ENCODE results near the gene MYDGF. TPM values are rescaled to one million over a fixed set of nuclear protein-coding genes. Genes with fewer than 3 reads are reported as not detected.

Gene MYDGF
- total and polyA plus RNA-seq, 5 donors: 21.7 to 48.2 (median 36.0) TPM

DNA sequence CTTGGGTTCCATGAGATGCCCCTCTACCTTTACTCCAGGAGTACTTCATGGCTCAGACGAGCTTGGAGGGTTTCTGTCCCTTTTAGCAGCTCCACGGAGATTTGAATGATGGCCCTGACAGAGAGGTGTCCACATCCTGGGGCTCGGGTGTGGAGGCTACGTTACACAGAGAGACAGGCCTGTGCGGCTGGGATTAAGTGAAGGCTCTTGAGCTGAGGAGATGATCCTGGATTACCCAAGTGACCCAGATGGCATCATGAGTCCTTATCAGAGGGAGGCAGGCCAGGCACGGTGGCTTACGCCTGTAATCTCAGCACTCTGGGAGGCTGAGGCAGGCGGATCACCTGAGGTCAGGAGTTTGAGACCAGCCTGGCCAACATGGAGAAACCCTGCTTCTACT lies 41.1 kb upstream of the MYDGF start:
- Histone ChIP-seq H3K27me3 (ENCODE audit: control insufficient read depth, insufficient read depth) (no peaks in the 10 kb centered on the region), H3K9me3 (ENCODE audit: control insufficient read depth, low read length) (no peaks in the 10 kb centered on the region), H3K4me3 (ENCODE audit: low read length) (no peak overlapping the region), H3K4me1 (ENCODE audit: control insufficient read depth, insufficient read depth, low read length) (peaks cover 6% of the 10 kb centered on the region), H3K27ac (ENCODE audit: low read length) (no peak overlapping the region)
- no peak for ATAC-seq
- intact Hi-C loops (cut with DNase I): no loop called here
- WGBS: 93% methylated on average over 8 of the region's 8 CpGs
- peak in 2 of 3 donors; percentile 10 to 35 for DNase-seq

DNA sequence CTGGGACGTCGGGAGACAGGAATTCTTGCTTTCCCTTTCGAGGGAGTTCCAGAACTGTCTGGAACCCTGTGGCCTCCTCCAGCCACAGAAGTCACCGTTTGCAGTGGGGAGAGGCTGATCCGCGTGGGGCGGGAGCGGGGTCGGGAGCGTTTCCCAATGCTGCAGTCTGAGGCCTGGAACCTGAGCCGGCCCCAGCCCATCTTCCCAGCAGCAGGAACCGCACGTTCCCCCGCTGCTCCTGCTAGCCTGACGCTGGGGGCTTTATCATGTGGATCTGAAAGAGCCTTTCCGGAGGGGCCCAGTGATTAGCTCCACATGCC lies 40.1 kb upstream of the MYDGF start:
- Histone ChIP-seq H3K4me1 (ENCODE audit: control insufficient read depth, insufficient read depth, low read length) (peaks cover 6% of the 10 kb centered on the region), H3K27me3 (ENCODE audit: control insufficient read depth, insufficient read depth) (no peaks in the 10 kb centered on the region), H3K9me3 (ENCODE audit: control insufficient read depth, low read length) (no peaks in the 10 kb centered on the region), H3K27ac (ENCODE audit: low read length) (no peak overlapping the region), H3K4me3 (ENCODE audit: low read length) (no peak overlapping the region)
- DNase-seq: peak in 2 of 3 donors; percentile 43 to 44
- 92% methylated on average over 16 of the region's 16 CpGs for WGBS
- intact Hi-C loops (cut with DNase I): no loop called here
- ATAC-seq: no peak

DNA sequence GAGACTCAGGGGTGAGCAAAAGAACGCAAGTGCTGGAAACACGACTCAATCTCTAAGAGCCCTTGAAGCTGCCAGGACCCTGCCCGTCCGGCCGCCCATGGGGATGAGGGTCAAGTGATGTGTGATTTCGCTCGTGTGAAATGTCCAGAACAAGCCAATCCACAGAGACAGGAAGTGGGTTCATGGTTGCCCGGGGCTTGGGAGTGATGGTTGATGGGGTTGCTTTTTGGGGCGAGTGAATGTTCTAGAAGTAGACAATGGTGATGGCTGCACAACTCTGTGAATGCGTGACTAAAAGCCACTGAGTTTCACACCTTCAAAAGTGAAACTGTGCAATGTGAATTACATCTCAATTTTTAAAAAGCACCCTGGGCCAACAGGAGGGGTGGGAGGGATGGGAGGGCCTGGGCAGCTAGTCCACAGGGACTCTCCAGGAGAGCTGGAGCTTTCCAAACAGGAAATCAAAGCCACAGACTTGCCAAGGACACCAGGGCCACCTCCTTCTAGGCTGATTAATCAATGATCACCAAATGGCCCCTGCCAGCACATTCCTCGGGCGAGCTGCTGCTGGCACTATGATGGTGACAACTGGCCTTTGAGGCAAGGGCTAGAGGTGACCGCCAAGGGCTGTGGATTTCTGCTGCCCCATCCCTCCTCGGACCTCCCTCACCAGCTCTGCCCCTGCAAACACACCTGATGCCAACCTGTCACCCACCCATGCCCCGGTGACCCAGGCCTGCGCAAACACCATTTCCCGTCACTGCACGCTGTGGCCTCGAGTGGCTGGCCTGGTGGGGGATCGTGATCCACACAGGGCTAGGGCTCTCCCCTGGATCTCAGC lies 39.5 kb upstream of the MYDGF start:
- DNase-seq (peak in 2 of 3 donors; percentile 47 to 57), ATAC-seq (peak in 1 of 2 donors; percentile 15)
- H3K27ac ChIP-seq (ENCODE audit: low read length): peak overlapping the region; percentile 6
- H3K9me3 ChIP-seq (ENCODE audit: control insufficient read depth, low read length): no peaks in the 10 kb centered on the region
- intact Hi-C loops (cut with DNase I): no loop called here
- peaks cover 6% of the 10 kb centered on the region for H3K4me1 ChIP-seq (ENCODE audit: control insufficient read depth, insufficient read depth, low read length)
- H3K27me3 ChIP-seq (ENCODE audit: control insufficient read depth, insufficient read depth): no peaks in the 10 kb centered on the region
- WGBS: 75% methylated on average over 20 of the region's 20 CpGs
- no peak overlapping the region for H3K4me3 ChIP-seq (ENCODE audit: low read length)

DNA sequence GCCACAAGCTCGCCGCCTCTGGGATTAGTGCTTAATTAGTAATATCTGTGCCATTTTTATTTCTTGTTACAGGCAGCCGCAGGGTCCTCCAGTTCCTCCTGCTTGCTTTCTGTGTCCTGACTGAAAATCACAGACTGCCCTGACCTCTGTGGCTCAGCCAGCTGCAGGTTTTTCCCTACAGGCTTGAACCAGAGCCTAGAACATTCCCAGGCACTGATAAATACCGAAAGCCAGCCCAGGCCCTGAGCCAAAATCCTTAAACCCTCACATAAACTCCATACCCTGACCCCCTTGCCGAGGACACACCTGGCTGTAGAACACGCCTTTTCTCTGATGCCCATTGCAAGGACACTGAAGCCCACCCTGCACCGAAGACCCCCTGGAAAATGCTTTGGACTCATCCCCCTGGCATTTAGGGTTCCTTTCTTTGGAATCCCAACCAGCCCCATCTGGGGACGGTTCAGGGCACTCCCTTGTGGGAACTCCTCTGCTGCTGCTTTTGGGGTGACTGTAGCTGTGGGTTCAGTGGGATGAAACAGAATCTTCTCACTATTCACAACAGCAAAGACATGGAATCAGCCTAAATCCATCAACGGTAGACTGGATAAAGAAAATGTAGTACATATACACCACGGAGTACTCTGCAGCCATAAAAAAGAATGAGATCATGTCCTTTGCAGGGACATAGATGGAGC lies 38.0 kb upstream of the MYDGF start:
- Histone ChIP-seq H3K4me1 (ENCODE audit: control insufficient read depth, insufficient read depth, low read length) (peaks cover 6% of the 10 kb centered on the region), H3K27me3 (ENCODE audit: control insufficient read depth, insufficient read depth) (no peaks in the 10 kb centered on the region), H3K9me3 (ENCODE audit: control insufficient read depth, low read length) (no peaks in the 10 kb centered on the region), H3K4me3 (ENCODE audit: low read length) (no peak overlapping the region), H3K27ac (ENCODE audit: low read length) (peak overlapping the region; percentile 24)
- DNase-seq: peak in 1 of 3 donors; percentile 80
- 78% methylated on average over 10 of the region's 10 CpGs for WGBS
- intact Hi-C loops (cut with DNase I): no loop called here
- peak; percentile 41 to 60 for ATAC-seq

DNA sequence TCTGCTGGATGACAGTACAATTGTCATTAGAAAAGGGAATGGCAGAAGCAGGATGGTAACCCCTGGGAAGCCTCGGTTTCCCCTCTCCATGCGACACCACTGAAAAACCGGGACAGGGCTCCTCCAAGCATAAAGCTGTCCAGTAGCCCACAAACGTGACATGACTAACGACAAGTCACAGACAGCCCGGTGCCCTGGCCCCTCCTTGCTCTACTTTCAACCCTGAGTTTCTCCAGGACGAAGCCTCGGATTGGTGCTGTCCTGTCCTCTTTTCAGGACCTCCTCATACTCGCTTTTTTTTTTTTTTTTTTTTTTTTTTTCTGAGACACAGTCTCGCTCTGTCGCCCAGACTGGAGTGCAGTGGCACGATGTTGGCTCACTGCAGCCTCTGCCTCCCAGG lies 37.2 kb upstream of the MYDGF start:
- H3K4me3 ChIP-seq (ENCODE audit: low read length): no peak overlapping the region
- ATAC-seq: no peak

DNA sequence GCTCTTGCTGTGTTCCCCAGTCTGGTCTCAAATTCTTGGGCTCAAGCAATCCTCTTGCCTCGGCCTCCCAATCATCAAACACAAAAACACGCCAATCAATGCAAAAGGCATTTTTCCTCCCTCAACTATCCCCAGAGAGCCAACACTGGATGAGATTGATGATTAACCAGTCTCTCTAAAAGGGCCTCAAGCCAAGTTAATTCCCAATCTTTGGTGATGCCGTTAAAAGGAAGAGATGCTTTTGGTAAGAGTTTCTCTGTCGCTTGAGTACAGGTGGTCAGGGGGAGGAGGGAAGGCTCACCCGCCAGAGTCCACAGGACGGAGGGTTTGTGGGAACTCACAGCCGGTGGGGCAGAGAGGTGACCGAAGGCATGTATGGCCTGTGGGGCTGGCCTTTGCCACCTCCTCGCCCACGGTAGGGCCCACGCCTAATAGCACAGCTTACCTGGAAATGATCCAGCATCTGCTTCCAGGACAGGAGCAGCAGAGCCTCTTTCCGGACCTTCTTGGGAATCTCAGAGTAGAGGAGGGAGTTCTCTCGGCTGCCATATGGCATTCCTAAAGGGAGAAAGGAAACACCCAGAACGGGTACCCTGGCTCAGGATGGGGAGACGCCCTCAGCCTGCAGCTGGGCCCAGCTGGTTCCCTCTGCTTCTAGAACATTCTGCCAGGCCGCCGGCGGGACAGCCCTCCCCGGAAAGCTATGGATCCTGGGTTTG lies 35.4 kb upstream of the MYDGF start:
- Histone ChIP-seq H3K9me3 (ENCODE audit: control insufficient read depth, low read length) (no peaks in the 10 kb centered on the region), H3K27me3 (ENCODE audit: control insufficient read depth, insufficient read depth) (no peaks in the 10 kb centered on the region), H3K4me3 (ENCODE audit: low read length) (no peak overlapping the region), H3K27ac (ENCODE audit: low read length) (no peak overlapping the region), H3K4me1 (ENCODE audit: control insufficient read depth, insufficient read depth, low read length) (peaks cover 6% of the 10 kb centered on the region)
- DNase-seq: peak; percentile 50 to 80 (median 75)
- ATAC-seq: peak in 1 of 2 donors; percentile 12
- WGBS: 80% methylated on average over 19 of the region's 19 CpGs
- intact Hi-C loops (cut with DNase I): no loop called here

More for the DNA sequence above, 37.2 kb upstream of the MYDGF start:
- intact Hi-C loops (cut with DNase I): no loop called here
- Histone ChIP-seq H3K4me1 (ENCODE audit: control insufficient read depth, insufficient read depth, low read length) (peaks cover 6% of the 10 kb centered on the region), H3K27ac (ENCODE audit: low read length) (no peak overlapping the region), H3K27me3 (ENCODE audit: control insufficient read depth, insufficient read depth) (no peaks in the 10 kb centered on the region), H3K9me3 (ENCODE audit: control insufficient read depth, low read length) (no peaks in the 10 kb centered on the region)
- 81% methylated on average over 12 of the region's 12 CpGs for WGBS
- DNase-seq: no peak

DNA sequence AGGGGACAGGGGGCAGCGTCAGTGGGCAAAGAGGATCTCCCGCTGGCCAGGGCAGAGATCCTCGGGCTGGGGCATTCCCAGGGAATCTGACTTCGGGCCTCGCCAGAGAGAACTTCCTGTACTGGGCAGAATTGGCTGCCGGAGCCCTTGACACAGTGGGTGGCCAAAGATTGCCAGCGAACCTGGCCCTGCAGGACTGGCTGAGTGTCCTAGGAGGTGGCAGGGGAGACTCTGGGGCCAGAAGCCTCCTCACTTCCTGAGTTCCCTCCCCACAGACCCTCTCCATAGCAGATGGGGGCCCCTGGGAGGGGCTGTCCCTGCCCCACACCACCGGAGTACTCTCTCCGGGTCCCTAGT lies 34.2 kb upstream of the MYDGF start:
- no peaks in the 10 kb centered on the region for H3K27me3 ChIP-seq (ENCODE audit: control insufficient read depth, insufficient read depth)
- DNase-seq (no peak), ATAC-seq (peak in 1 of 2 donors; percentile 7)
- no peaks in the 10 kb centered on the region for H3K9me3 ChIP-seq (ENCODE audit: control insufficient read depth, low read length)
- peaks cover 3% of the 10 kb centered on the region for H3K4me1 ChIP-seq (ENCODE audit: control insufficient read depth, insufficient read depth, low read length)
- no peak overlapping the region for H3K4me3 ChIP-seq (ENCODE audit: low read length)
- intact Hi-C loops (cut with DNase I): no loop called here
- WGBS: 94% methylated on average over 9 of the region's 9 CpGs
- no peak overlapping the region for H3K27ac ChIP-seq (ENCODE audit: low read length)

DNA sequence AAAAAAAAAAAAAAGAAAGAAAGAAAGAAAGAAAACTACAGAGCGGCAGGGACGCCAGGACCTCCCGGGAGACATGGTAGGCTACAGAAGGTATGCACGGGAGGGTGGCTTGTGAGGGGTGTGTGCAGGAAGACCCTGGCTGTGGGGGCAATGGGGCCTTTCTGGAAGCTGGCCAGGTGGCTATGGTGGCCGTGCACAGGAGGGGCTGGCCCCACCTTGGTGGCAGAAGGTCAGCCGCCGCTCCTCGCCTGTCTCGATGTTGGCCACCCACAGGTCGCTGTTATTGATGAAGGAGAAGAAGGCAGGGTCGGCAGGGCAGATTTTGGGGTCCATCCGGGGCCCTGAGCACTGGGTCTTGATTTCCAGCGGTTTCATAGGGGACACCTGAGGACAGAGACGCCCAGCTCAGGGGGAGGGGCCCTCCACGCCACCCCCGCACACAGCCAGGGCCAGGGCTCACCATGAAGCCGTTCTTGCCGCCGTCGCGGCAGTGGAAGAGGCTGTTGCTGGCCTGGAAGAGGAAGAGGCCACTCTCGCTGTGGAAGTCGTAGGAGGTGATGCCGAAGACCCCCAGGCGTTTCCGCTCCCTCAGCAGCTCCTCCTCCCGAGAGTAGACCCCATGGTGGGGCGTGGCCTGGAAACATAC lies 33.7 kb upstream of the MYDGF start:
- no peak for ATAC-seq

DNA sequence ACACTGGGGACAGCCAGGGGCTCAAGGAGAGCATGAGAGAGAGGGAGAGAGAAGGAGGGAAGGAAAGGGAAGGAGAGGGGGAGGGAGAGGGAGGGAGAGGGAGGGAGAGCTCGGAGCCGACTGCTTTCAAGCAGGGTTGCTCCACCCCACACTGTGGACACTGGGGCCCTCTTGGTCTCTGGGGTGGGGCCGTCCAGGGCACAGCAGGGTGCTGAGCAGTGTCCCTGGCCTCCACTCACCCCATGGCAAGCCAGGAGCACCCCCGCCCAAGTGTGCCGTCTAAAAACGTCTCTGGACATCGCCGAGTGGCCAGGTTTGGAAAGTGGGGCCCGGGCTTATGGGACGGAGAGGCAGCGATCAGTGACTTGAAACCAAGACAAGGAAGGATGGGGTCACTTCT lies 32.6 kb upstream of the MYDGF start:
- no peak overlapping the region for H3K4me3 ChIP-seq (ENCODE audit: low read length)
- WGBS: 89% methylated on average over 11 of the region's 11 CpGs

More for the DNA sequence above, 33.7 kb upstream of the MYDGF start:
- Histone ChIP-seq H3K27ac (ENCODE audit: low read length) (no peak overlapping the region), H3K4me3 (ENCODE audit: low read length) (no peak overlapping the region), H3K9me3 (ENCODE audit: control insufficient read depth, low read length) (no peaks in the 10 kb centered on the region), H3K27me3 (ENCODE audit: control insufficient read depth, insufficient read depth) (no peaks in the 10 kb centered on the region), H3K4me1 (ENCODE audit: control insufficient read depth, insufficient read depth, low read length) (peaks cover 3% of the 10 kb centered on the region)
- peak in 1 of 3 donors; percentile 43 for DNase-seq
- WGBS: 93% methylated on average over 28 of the region's 28 CpGs
- intact Hi-C loops (cut with DNase I): no loop called here

DNA sequence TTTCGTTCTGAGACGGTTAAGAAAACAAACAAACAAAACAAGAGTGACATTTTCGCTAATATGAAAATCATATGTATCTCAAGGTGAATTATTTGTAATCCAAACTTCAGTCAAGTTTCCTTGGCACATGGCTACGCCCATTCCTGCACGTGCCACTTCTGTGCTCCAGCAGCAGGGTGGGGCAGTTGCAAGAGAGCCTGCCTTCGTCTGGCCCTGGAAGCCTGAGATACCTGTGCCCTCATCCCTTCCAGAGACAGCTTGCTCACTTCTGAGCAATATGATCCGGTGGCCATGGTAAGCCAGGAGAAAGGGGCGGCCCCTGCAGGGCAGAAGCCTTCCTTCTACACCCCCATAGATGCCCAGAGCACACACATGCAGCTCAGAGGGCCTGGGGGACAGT lies 31.4 kb upstream of the MYDGF start:
- Histone ChIP-seq H3K4me1 (ENCODE audit: control insufficient read depth, insufficient read depth, low read length) (no peaks in the 10 kb centered on the region), H3K9me3 (ENCODE audit: control insufficient read depth, low read length) (no peaks in the 10 kb centered on the region), H3K4me3 (ENCODE audit: low read length) (no peak overlapping the region), H3K27ac (ENCODE audit: low read length) (no peak overlapping the region), H3K27me3 (ENCODE audit: control insufficient read depth, insufficient read depth) (no peaks in the 10 kb centered on the region)
- ATAC-seq (no peak), DNase-seq (no peak)
- intact Hi-C loops (cut with DNase I): no loop called here
- 93% methylated on average over 8 of the region's 8 CpGs for WGBS

More for the DNA sequence above, 32.6 kb upstream of the MYDGF start:
- ATAC-seq (no peak), DNase-seq (peak in 1 of 3 donors; percentile 48)
- H3K4me1 ChIP-seq (ENCODE audit: control insufficient read depth, insufficient read depth, low read length): no peaks in the 10 kb centered on the region
- H3K27ac ChIP-seq (ENCODE audit: low read length): no peak overlapping the region
- H3K9me3 ChIP-seq (ENCODE audit: control insufficient read depth, low read length): no peaks in the 10 kb centered on the region
- intact Hi-C loops (cut with DNase I): no loop called here
- no peaks in the 10 kb centered on the region for H3K27me3 ChIP-seq (ENCODE audit: control insufficient read depth, insufficient read depth)

DNA sequence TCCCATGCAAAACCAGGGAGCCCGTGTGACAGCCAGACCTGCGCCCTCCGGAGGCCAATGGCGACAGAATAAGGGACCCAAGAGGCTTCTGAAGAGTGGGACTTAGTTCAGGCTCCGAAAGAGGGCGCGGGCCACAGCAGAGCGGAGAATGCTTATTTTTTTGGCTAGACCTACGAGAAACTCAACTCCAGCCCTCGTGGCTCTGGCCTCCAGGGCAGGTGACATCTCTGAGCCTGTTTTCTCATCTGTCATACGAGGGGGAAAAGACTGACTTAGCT lies 30.5 kb upstream of the MYDGF start:
- H3K27me3 ChIP-seq (ENCODE audit: control insufficient read depth, insufficient read depth): no peaks in the 10 kb centered on the region
- ATAC-seq: no peak
- no peak overlapping the region for H3K27ac ChIP-seq (ENCODE audit: low read length)
- H3K4me3 ChIP-seq (ENCODE audit: low read length): no peak overlapping the region
- intact Hi-C loops (cut with DNase I): no loop called here
- H3K9me3 ChIP-seq (ENCODE audit: control insufficient read depth, low read length): no peaks in the 10 kb centered on the region
- WGBS: 89% methylated on average over 11 of the region's 11 CpGs
- DNase-seq: no peak
- no peaks in the 10 kb centered on the region for H3K4me1 ChIP-seq (ENCODE audit: control insufficient read depth, insufficient read depth, low read length)

All from right cardiac atrium (tissue), 5 donors.